22Rv1 (cell line): ENCODE data around the gene AKAP3.

ENCODE experiments used
- CTCF ChIP-seq: fragments of 450-650 bp; IDR thresholded peaks from 2 replicates; pipeline ENCODE4 v1.5.1; 2017; ENCODE audit warnings: mild to moderate bottlenecking
- ZFX ChIP-seq: fragments of 450-650 bp; IDR thresholded peaks from 2 replicates; pipeline ENCODE4 v1.6.1; 2017; ENCODE audit warnings: antibody characterized with exemption, borderline replicate concordance

GRCh38 chr12:4609071-4609470 is 39.8 kb downstream of the AKAP3 start:
- no peak for TF ChIP-seq CTCF
- TF ChIP-seq ZFX, result no peak
